Common myeloid progenitor, CD34-positive (primary cell): Measurements from ENCODE around the gene ELL2.
A peak's percentile ranks its signal among the peaks of the same experiment; 100 is the strongest.

Experiments used
- CTCF ChIA-PET: fragments of 350-600 bp; sonication (Branson Sonifier 250); formaldehyde crosslinking; loops from one replicate; lab custom pipeline; 2021; ENCODE audit warnings: antibody characterized with exemption; lab: Charles Lee
- POLR2A ChIA-PET: fragments of 350-600 bp; sonication (Branson Sonifier 250); formaldehyde crosslinking; loops from one replicate; lab custom pipeline; 2021; ENCODE audit warnings: antibody characterized with exemption; lab: Charles Lee
- DNase-seq, 3 donors: peaks; one replicate each; pipeline versions ENCODE4 v3.0.0 to v3.0.0-alpha.2; 2013
- H3K27ac ChIP-seq, 2 experiments: 1 replicate in 1 of 2; 2 replicates in 1 of 2; pipeline ENCODE4 v1.7.0; 2013; ENCODE audit warnings: inconsistent platforms in 2 of 2, low read length in 2 of 2, mild to moderate bottlenecking in 2 of 2, low read depth in 1 of 2, moderate library complexity in 1 of 2; ENCODE audit not compliant: severe bottlenecking in 2 of 2, insufficient read depth in 1 of 2, poor library complexity in 1 of 2
- H3K27me3 ChIP-seq, 5 experiments: replicated peaks in 2 of 5; 1 replicate in 3 of 5; 2 replicates in 2 of 5; pipeline versions ENCODE4 v1.6.1 to v1.7.0; 2013; ENCODE audit warnings: low read length in 4 of 5, mild to moderate bottlenecking in 2 of 5, moderate library complexity in 2 of 5, inconsistent platforms in 1 of 5; ENCODE audit not compliant: insufficient read depth in 5 of 5, control insufficient read depth in 4 of 5
- H3K36me3 ChIP-seq, 4 experiments: 1 replicate in 2 of 4; 2 replicates in 2 of 4; pipeline versions ENCODE4 v1.6.1 to v1.7.0; 2013; ENCODE audit warnings: low read length in 3 of 4, control low read depth in 1 of 4, mild to moderate bottlenecking in 1 of 4; ENCODE audit not compliant: control insufficient read depth in 4 of 4, insufficient read depth in 4 of 4
- H3K4me1 ChIP-seq, 4 experiments: 1 replicate in 3 of 4; 2 replicates in 1 of 4; pipeline versions ENCODE4 v1.6.1 to v1.7.1; 2013; ENCODE audit warnings: low read length in 3 of 4, mild to moderate bottlenecking in 3 of 4, control low read depth in 1 of 4, inconsistent platforms in 1 of 4, moderate library complexity in 1 of 4; ENCODE audit not compliant: control insufficient read depth in 4 of 4, insufficient read depth in 4 of 4; ENCODE audit errors: control extremely low read depth in 1 of 4
- H3K4me3 ChIP-seq, 7 experiments: 1 replicate in 4 of 7; 2 replicates in 3 of 7; pipeline versions ENCODE4 v1.5.1 to v1.7.0; 2013; ENCODE audit warnings: mild to moderate bottlenecking in 7 of 7, low read length in 6 of 7, moderate library complexity in 6 of 7, inconsistent platforms in 2 of 7, low read depth in 2 of 7, control low read depth in 1 of 7; ENCODE audit not compliant: insufficient read depth in 4 of 7, control insufficient read depth in 1 of 7; ENCODE audit errors: extremely low read depth in 1 of 7
- H3K9me3 ChIP-seq, 5 experiments: 1 replicate in 4 of 5; 2 replicates in 1 of 5; pipeline versions ENCODE4 v1.6.1 to v1.7.1; 2013; ENCODE audit warnings: low read length in 4 of 5, mild to moderate bottlenecking in 2 of 5, inconsistent platforms in 1 of 5, low read depth in 1 of 5, moderate library complexity in 1 of 5; ENCODE audit not compliant: control insufficient read depth in 4 of 5, insufficient read depth in 2 of 5; ENCODE audit errors: control extremely low read depth in 1 of 5
- WGBS: methylation state at CpG from one replicate; pipeline ENCODE4 v1.1.5; 2013; ENCODE audit not compliant: insufficient coverage; 5-methylcytosine and 5-hydroxymethylcytosine counted together

ELL2 gene

GRCh38 chr5:95962785-95963184 lies 1.1 kb upstream of the ELL2 start:
- ChIA-PET POLR2A (interaction anchor here (0.9 kb wide), 1 partner anchor 11 kb away, joined by 3 read pairs; no protein-coding TSS in a partner anchor), CTCF (interaction anchor here (1.0 to 5.9 kb wide), 6 partner anchors 10 to 362 kb away, joined by 3 to 39 read pairs (median 3); no protein-coding TSS in a partner anchor)
- Histone ChIP-seq H3K9me3 (no peaks in the 10 kb centered on the region), H3K27ac (no peak overlapping the region), H3K36me3 (no peaks in the 10 kb centered on the region), H3K4me1 (peaks cover 4 to 26% (median 16%) of the 10 kb centered on the region in 4 experiments), H3K27me3 (peaks cover 0 to 13% (median 0%) of the 10 kb centered on the region in 5 experiments), H3K4me3 (peak overlapping the region in 2 of 7 experiments; percentile 95)
- 86% methylated on average over 4 of the region's 6 CpGs for WGBS
- no peak for DNase-seq

GRCh38 chr5:95962475-95962773 lies 773 bp upstream of the ELL2 start:
- ChIA-PET CTCF (interaction anchor here (1.0 to 5.9 kb wide), 6 partner anchors 10 to 362 kb away, joined by 3 to 39 read pairs (median 3); no protein-coding TSS in a partner anchor), POLR2A (interaction anchor here (0.9 kb wide), 1 partner anchor 12 kb away, joined by 3 read pairs; no protein-coding TSS in a partner anchor)

GRCh38 chr5:95960667-95961616 lies 709 bp downstream of the ELL2 start:
- POLR2A ChIA-PET: interaction anchor here (1.3 to 1.4 kb wide), 2 partner anchors 13 to 16 kb away, joined by 3 to 7 read pairs; no protein-coding TSS in a partner anchor
- Histone ChIP-seq H3K36me3 (no peaks in the 10 kb centered on the region), H3K4me3 (peak overlapping the region; percentile 78 to 95 (median 84)), H3K27ac (peak overlapping the region; percentile 48 to 82), H3K4me1 (peaks cover 4 to 26% (median 16%) of the 10 kb centered on the region in 4 experiments), H3K9me3 (no peaks in the 10 kb centered on the region), H3K27me3 (peaks cover 0 to 13% (median 0%) of the 10 kb centered on the region in 5 experiments)
- peak; percentile 84 to 93 (median 93) for DNase-seq
- CTCF ChIA-PET: interaction anchor here (0.5 to 5.9 kb wide), 15 partner anchors 10 to 1095 kb away, joined by 3 to 39 read pairs (median 4); no protein-coding TSS in a partner anchor
- under 1% methylated on average over 75 of the region's 90 CpGs for WGBS

More at GRCh38 chr5:95962475-95962773, 773 bp upstream of the ELL2 start:
- Histone ChIP-seq H3K27ac (no peak overlapping the region), H3K9me3 (no peaks in the 10 kb centered on the region), H3K4me1 (peaks cover 4 to 26% (median 16%) of the 10 kb centered on the region in 4 experiments), H3K4me3 (peak overlapping the region; percentile 50 to 95 (median 81)), H3K36me3 (no peaks in the 10 kb centered on the region), H3K27me3 (peaks cover 0 to 13% (median 0%) of the 10 kb centered on the region in 5 experiments)
- WGBS: 76% methylated on average over 6 of the region's 8 CpGs
- no peak for DNase-seq

GRCh38 chr5:95959888-95960666 lies 1.6 kb downstream of the ELL2 start:
- Histone ChIP-seq H3K4me1 (peaks cover 4 to 26% (median 18%) of the 10 kb centered on the region in 4 experiments), H3K27ac (peak overlapping the region; percentile 21 to 82), H3K4me3 (peak overlapping the region; percentile 78 to 95 (median 84)), H3K9me3 (no peaks in the 10 kb centered on the region), H3K36me3 (no peaks in the 10 kb centered on the region), H3K27me3 (peaks cover 0 to 13% (median 0%) of the 10 kb centered on the region in 5 experiments)
- ChIA-PET CTCF (interaction anchor here (1.1 to 5.9 kb wide), 11 partner anchors 9 to 380 kb away, joined by 3 to 39 read pairs (median 5); no protein-coding TSS in a partner anchor), POLR2A (interaction anchor here (0.6 to 1.4 kb wide), 3 partner anchors 14 to 28 kb away, joined by 3 to 7 read pairs (median 3); no protein-coding TSS in a partner anchor)
- peak; percentile 8 to 42 (median 21) for DNase-seq
- 44% methylated on average over 18 of the region's 26 CpGs for WGBS

- peak in 1 of 3 donors; percentile 11 for DNase-seq
- Histone ChIP-seq H3K36me3 (no peaks in the 10 kb centered on the region), H3K9me3 (no peaks in the 10 kb centered on the region), H3K4me1 (peaks cover 4 to 26% (median 18%) of the 10 kb centered on the region in 4 experiments), H3K4me3 (peak overlapping the region in 3 of 7 experiments; percentile 88 to 95 (median 95)), H3K27ac (no peak overlapping the region), H3K27me3 (peaks cover 0 to 13% (median 0%) of the 10 kb centered on the region in 5 experiments)
- ChIA-PET CTCF (interaction anchor here (1.2 to 5.9 kb wide), 8 partner anchors 9 to 377 kb away, joined by 3 to 39 read pairs (median 4); no protein-coding TSS in a partner anchor), POLR2A (no interaction called here)
- WGBS: 94% methylated on average over 8 of the region's 9 CpGs
Measured at GRCh38 chr5:95959051-95959887, 2.4 kb downstream of the ELL2 start.
